NCI-H748 treated with DMSO at 0.1 percent for 48 hours (cell line): ENCODE results near the gene CPLX4.

Experiments
- DNase-seq: peaks from one replicate; lab custom pipeline; 2025; lab: John Stamatoyannopoulos, UW

The CPLX4 gene

GRCh38 chr18:59318460-59319050, at the start of gene CPLX4:
CPLX4 (minus strand) TSS chr18:59318649; CDS start chr18:59318462, 187 bp downstream.
- DNase-seq, result no peak

DNA sequence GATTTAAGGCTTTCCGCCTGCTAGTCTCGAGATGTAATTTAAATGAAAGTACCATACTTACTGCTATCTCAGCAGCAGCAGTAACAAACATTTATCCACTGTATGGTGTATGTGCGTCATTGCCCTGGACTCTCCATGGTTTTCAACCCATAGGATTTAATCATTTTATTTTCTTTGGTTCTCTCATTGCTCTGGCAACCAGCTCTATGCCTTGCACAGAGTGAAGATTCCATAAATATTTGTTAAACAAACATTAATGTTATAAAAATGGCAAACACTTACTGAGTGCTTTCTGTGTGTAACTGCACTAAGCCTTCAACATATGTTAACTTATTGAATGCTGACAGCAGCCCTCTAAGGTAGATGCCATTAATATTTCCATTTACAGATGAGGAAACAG, 41.9 kb upstream of the CPLX4 start:
- DNase-seq, result no peak

DNA sequence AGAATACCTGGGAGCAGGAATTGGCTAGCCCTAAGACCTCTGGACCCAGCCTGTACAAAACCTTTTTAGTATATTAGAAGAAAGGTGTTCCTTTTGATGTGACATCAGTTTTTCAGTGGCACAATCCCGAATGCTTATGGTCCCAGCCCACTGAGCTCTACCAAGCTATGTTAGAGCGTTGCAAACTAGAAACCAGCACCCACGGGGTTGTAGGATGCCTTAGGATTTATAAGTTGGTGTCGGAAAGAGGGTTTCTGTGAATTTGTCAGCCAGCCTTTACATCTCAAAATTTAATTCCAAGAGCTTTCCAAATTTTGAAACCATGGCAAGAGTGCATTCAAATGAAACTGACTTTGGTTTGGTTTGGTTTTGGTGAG, 41.1 kb upstream of the CPLX4 start:
- peak; percentile 93 for DNase-seq

- peak; percentile 93 for DNase-seq
Observed at GRCh38 chr18:59358712-59359575, 40.5 kb upstream of the CPLX4 start, which contains the start of gene LMAN1. LMAN1 (minus strand) TSS chr18:59359265; CDS start chr18:59359244, 21 bp downstream.

DNA sequence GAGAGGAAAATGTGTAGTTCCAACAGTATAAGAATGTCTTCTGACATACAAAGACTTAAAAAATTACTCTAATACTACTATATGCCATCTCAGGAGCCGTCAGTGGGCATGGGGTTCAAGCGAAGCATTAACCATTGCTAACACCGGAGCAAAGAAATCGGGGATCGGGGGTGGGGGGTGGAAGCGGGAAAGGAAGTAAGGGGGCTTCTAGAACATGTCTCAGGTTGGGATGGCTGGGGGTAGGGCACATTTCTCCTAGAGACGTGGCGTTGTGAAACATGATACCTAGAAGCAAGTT, 39.9 kb upstream of the CPLX4 start:
- DNase-seq, result no peak

DNA sequence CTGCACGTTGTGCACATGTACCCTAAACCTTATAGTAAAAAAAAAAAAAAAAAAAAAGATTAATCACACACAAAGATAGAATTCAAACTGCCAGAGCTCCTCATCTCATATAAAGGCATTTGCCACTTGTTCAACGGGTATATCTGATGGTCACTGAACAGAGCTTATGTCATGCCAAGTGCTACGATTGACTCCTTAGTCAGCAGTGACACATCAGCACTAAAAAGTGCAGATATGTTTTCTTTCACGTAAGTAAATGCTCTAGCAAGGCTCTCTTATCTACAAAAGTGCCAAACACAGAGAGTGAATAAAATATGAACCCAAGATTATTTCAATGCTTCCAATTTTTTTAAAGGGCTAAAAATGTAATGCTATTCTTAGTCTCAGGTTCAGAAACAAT, 39.5 kb upstream of the CPLX4 start:
- no peak for DNase-seq

- DNase-seq, result no peak
Observed at GRCh38 chr18:59354731-59355130, 36.3 kb upstream of the CPLX4 start.

GRCh38 chr18:59353079-59353680, 34.7 kb upstream of the CPLX4 start:
- DNase-seq, result no peak

DNA sequence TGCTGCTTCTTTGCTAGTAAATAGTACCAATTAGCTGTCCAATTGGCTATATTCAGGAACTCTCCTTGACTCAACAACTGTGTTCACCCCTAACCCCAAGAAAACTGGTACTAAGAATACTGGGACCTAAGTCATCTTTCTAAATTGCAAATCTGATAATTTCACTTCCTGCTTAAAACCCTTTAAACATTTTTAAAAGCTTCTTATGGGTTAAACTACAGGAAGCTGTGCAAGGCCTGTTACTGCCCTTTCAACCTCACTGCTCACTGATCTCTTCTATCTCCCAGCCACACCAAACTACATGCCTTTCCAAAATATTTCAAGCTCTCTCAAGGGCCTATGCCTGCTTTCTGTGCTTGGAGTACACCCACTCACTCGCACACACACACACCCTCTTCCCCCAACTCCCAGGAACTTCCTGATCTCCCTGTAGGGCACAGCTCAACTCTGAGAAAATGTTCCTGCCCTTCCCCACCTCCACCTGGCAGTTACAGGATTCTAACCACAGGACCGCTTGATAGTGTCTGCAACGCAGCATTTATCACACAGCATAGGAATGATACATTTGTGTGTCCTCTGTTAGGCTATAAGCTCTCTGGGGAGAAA, 33.9 kb upstream of the CPLX4 start:
- DNase-seq, result no peak

GRCh38 chr18:59345556-59345955, 27.1 kb upstream of the CPLX4 start:
- DNase-seq, result no peak

DNA sequence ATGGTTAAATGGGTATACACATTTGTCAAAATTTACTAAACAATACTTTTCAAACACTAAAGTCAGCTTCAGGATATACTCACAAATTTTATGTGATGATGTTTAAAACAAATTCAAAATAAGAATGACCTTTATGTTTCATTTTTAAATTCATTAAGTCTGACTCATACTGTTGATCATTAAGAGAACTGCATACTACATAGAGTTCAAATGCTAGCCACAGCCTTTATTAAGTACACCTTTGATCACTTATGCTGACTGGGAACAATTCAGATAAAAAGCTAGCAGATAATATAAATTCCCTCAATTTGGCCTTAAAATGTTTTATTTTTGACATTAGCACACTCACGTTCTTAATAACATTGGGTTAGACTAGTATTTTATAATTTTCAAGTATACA, 26.5 kb upstream of the CPLX4 start:
- DNase-seq, result no peak

DNA sequence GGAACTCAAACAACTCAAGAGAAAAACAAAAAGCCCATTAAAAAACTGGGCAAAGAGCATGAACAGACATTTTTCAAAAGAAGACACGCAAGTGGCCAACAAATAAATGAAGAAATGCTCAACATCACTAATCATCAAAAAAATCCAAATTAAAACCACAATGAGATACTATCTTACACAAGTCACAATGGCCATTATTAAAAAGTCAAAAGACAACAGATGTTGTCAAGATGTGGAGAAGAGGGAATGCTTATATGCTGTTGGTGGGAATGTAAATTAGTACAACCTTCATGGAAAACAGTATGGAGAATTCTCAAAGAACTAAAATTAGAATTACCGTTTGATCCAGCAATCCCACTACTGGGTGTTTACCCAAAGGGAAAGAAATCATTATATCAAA, 25.5 kb upstream of the CPLX4 start:
- no peak for DNase-seq

DNA sequence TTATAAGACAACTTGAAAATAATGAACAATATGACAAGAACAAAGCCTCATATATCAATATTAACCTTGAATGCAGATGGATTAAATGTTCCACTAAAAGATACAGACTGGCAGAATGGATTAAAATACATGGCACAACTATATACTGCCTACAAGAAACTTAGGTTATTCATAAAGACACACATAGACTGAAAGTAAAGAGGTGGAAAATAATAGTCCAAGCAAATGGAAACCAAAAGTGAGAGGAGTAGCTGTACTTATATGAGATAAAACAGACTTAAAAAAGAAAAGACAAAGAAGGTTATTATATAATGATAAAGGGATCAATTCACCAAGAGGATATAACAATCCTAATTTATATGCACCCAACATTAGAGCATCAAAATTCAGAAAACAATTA, 22.4 kb upstream of the CPLX4 start:
- no peak for DNase-seq

DNA sequence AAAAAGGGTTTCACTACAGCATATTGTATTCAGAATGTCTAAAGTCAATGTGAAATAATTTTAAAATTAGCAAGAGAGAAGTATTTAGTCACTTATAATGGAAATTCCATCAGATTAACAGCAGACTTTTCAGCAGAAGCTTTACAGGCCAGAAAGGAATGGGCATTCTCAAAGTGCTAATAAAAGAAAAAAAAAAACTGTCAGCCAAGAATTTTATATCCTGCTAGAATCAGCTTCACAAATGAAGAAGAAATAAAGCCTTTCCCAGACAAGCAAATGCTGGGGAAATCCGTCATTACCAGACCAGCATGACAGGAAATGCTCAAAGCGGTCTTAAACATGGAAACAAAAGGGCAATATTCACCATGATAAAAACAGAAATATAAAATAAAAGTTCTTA, 21.9 kb upstream of the CPLX4 start:
- DNase-seq, result no peak

DNA sequence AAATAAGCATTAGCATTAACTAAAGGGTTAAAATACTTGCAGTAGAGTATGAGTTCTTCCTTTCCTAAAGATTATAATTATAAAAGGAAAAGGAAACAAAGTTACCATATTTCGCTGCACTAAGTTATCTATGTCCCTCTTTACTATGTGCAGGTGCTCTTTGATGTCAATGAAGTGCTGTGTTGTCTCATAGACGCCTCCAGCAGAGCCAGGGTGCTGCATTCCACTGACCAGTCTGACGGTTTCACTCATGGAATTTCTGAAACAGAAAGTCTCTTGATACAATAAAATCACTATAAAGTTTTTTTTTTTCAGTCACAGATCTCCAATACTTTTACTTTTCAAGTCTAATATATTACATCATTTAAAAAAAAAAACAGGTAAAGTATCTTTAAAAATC, 14.5 kb upstream of the CPLX4 start:
- no peak for DNase-seq

- DNase-seq, result no peak
Observed at GRCh38 chr18:59328683-59329082, 10.2 kb upstream of the CPLX4 start.

- no peak for DNase-seq
Observed at GRCh38 chr18:59325965-59326364, 7.5 kb upstream of the CPLX4 start.

- DNase-seq, result no peak
Observed at GRCh38 chr18:59324623-59324971, 6.1 kb upstream of the CPLX4 start.

DNA sequence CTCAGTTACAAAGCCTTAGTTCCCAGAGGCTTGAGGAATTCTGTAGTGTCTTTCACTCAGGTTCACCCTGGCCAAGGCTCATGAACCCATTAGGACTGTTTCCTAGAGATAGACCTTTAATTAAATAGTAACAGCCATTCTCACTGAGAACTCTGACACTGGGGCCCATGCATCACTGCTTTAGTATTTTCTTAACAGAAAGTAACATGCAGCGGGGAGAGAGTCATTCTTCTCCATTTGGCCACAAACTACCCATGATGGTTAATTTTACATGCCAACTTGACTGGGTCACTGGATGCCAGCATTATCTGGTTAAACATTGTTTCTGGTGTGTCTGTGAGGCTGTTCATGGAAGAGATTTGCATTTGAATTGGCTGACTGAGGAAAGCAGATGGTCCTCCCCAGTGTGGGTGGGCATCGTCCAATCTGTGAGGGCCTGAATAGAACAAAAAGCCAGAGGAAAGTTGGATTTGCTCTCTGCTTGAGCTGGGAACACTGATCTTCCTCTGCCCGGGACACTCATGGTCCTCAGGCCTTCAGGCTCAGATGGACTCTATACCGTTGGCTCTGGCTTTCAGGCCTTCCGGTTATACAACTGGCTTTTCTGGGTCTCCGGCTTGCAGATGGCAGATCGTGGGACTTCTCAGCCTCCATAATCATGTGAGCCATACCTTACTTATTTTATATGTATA, 5.6 kb upstream of the CPLX4 start:
- no peak for DNase-seq

GRCh38 chr18:59311631-59312030, 6.8 kb downstream of the CPLX4 start:
- no peak for DNase-seq

DNA sequence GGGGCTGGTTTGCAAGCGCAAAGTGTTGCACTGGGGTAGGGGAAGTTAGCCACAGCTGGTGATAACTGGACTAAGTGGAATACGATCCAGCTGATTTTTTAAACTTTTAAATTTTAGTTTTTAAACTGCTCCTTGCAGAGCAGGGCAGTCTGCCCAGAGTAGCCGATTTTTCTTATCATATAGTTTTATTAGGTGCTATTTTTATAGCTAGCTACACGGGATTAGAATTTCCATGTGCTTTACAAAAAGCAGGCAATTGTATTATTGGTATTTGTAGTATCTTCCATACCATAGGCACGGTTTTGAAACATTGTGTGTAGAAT, 9.6 kb downstream of the CPLX4 start:
- DNase-seq, result no peak

DNA sequence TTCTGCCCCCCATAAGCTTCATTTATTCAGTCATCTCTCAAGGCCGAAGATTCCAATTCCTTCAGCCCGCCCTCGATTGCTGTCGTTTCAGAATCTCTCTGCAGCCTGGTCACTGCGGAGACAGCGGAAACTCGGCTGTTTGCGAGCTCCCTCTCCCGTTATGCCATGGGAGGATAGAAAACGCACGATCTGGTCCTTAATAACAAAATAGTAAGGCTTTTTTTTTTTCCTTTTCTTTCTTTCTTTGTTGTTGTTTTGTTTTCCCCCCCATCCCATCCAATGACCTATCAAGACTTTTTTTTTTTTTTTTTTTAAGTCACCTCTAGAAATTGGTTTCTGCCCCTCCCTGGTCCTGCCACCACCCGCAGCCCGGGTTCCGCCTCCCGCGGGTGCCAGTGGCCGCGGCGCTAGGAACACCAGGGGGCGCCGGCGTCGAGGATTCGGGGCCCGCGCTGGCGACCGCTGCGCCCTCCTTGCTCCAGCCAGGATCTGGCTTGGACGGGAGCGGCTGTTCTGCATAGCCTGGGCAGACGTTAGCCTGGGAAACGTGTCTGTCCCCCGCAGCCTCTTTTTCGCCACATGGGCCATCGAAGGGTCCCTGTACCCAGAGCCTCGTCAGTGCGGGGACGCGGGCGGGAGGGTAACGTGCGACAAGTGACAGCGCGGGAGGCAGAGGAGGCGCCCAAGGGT, 10.1 kb downstream of the CPLX4 start:
- DNase-seq, result peak; percentile 74
